Ishikawa (cell line): Measurements from ENCODE around the gene TOR1AIP2.

Source experiments
- CREB1 ChIP-seq: IDR thresholded peaks from 2 replicates; pipeline ENCODE4 v1.6.1; 2012; ENCODE audit warnings: low read depth
- EP300 ChIP-seq: IDR thresholded peaks from 2 replicates; pipeline ENCODE4 v1.6.1; 2012; ENCODE audit warnings: borderline replicate concordance
- MAX ChIP-seq: IDR thresholded peaks from 2 replicates; pipeline ENCODE4 v1.6.1; 2012
- NFIC ChIP-seq: IDR thresholded peaks from 2 replicates; pipeline ENCODE4 v1.6.1; 2012
- RAD21 ChIP-seq: IDR thresholded peaks from 2 replicates; pipeline ENCODE4 v1.6.1; 2012; ENCODE audit warnings: low read depth
- TEAD4 ChIP-seq: IDR thresholded peaks from 2 replicates; pipeline ENCODE4 v1.6.1; 2012
- USF1 ChIP-seq: IDR thresholded peaks from 2 replicates; pipeline ENCODE4 v1.6.1; 2012
- YY1 ChIP-seq: IDR thresholded peaks from 2 replicates; pipeline ENCODE4 v1.6.1; 2012; ENCODE audit warnings: low read depth
- TF ChIP-seq, protein P1 (sequence below): IDR thresholded peaks from 2 replicates; pipeline ENCODE4 v1.6.1; 2012; ENCODE audit warnings: low read depth, mild to moderate bottlenecking

- no peak for TF ChIP-seq NFIC
- TF ChIP-seq RAD21: no peak
- TF ChIP-seq USF1: no peak
- no peak for TF ChIP-seq EP300
- no peak for TF ChIP-seq MAX
- TF ChIP-seq YY1: no peak
- TF ChIP-seq, protein P1, sequence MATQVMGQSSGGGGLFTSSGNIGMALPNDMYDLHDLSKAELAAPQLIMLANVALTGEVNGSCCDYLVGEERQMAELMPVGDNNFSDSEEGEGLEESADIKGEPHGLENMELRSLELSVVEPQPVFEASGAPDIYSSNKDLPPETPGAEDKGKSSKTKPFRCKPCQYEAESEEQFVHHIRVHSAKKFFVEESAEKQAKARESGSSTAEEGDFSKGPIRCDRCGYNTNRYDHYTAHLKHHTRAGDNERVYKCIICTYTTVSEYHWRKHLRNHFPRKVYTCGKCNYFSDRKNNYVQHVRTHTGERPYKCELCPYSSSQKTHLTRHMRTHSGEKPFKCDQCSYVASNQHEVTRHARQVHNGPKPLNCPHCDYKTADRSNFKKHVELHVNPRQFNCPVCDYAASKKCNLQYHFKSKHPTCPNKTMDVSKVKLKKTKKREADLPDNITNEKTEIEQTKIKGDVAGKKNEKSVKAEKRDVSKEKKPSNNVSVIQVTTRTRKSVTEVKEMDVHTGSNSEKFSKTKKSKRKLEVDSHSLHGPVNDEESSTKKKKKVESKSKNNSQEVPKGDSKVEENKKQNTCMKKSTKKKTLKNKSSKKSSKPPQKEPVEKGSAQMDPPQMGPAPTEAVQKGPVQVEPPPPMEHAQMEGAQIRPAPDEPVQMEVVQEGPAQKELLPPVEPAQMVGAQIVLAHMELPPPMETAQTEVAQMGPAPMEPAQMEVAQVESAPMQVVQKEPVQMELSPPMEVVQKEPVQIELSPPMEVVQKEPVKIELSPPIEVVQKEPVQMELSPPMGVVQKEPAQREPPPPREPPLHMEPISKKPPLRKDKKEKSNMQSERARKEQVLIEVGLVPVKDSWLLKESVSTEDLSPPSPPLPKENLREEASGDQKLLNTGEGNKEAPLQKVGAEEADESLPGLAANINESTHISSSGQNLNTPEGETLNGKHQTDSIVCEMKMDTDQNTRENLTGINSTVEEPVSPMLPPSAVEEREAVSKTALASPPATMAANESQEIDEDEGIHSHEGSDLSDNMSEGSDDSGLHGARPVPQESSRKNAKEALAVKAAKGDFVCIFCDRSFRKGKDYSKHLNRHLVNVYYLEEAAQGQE: no peak
- no peak for TF ChIP-seq TEAD4
- no peak for TF ChIP-seq CREB1
Measured at GRCh38 chr1:179818743-179819173, 58.8 kb downstream of the TOR1AIP2 start.
